Endothelial cell (in vitro differentiated cells): ENCODE measurements around the gene CD300C. TPM values are rescaled to one million over a fixed set of nuclear protein-coding genes. Genes with fewer than 3 reads are reported as not detected.

Experiments
- DNase-seq: peaks from one replicate; pipeline ENCODE4 v3.0.0; 2021; ENCODE audit warnings: low spot score
- H3K27ac Mint-ChIP-seq: one replicate; pipeline ENCODE4 v1.8.0; 2021; ENCODE audit warnings: mixed read lengths, inconsistent platforms; ENCODE audit not compliant: unreplicated experiment
- H3K27me3 Mint-ChIP-seq: one replicate; pipeline ENCODE4 v1.8.0; 2021; ENCODE audit warnings: mild to moderate bottlenecking, moderate library complexity, mixed read lengths, inconsistent platforms; ENCODE audit not compliant: unreplicated experiment
- H3K36me3 Mint-ChIP-seq: one replicate; pipeline ENCODE4 v1.8.0; 2021; ENCODE audit warnings: mild to moderate bottlenecking, low read depth, mixed read lengths, inconsistent platforms; ENCODE audit not compliant: unreplicated experiment
- H3K4me1 Mint-ChIP-seq: one replicate; pipeline ENCODE4 v1.8.0; 2021; ENCODE audit warnings: mild to moderate bottlenecking, mixed read lengths, inconsistent platforms; ENCODE audit not compliant: unreplicated experiment
- H3K4me3 Mint-ChIP-seq: one replicate; pipeline ENCODE4 v1.8.0; 2021; ENCODE audit warnings: mild to moderate bottlenecking, mixed read lengths, inconsistent platforms; ENCODE audit not compliant: unreplicated experiment
- H3K9me3 Mint-ChIP-seq: one replicate; pipeline ENCODE4 v1.8.0; 2021; ENCODE audit warnings: mixed read lengths, inconsistent platforms; ENCODE audit not compliant: unreplicated experiment
- total RNA-seq: library from RNA; stranded (reverse); fragmentation: NEBNext Ultra II Directional; extraction: Animal tissue kit (Norgen Biotek cat#: 25700); gene quantifications from one replicate; pipeline ENCODE4 v1.2.1, GENCODE V29; 2021; ENCODE audit not compliant: unreplicated experiment
- TF ChIP-seq, protein P1 (sequence below): fragments of 200-600 bp; sonication (generic); IDR thresholded peaks from one replicate; pipeline ENCODE4 v1.5.0; 2021; ENCODE audit warnings: antibody characterized with exemption; ENCODE audit not compliant: unreplicated experiment

The CD300C gene
- total RNA-seq, 1 donor from 2014 or later = not detected

DNA sequence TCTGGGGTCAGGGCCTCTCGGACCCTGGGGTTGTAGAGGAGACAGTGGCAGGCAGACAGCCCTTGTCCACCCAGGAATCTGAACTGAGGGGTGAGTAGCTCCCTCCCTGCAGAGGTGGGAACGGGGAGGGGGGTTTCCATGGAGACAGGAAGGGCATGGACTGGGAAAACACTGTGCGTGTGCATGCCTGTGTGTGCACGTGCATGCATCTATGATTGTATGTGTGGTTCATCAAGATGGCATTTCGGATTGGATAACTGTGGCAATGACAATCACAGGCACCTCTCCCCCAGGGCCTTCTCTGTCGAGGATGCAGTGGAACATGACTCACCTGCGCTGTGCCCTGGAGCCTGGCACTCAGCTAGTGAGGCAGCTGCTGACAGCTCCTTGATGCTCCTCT is 6.1 kb upstream of the CD300C start:
- Mint-ChIP-seq H3K4me1 (peaks cover 5% of the 10 kb centered on the region), H3K9me3 (no peaks in the 10 kb centered on the region), H3K27ac (no peak overlapping the region), H3K27me3 (peaks cover 5% of the 10 kb centered on the region), H3K4me3 (no peak overlapping the region), H3K36me3 (peaks cover 4% of the 10 kb centered on the region)
- TF ChIP-seq, protein P1, sequence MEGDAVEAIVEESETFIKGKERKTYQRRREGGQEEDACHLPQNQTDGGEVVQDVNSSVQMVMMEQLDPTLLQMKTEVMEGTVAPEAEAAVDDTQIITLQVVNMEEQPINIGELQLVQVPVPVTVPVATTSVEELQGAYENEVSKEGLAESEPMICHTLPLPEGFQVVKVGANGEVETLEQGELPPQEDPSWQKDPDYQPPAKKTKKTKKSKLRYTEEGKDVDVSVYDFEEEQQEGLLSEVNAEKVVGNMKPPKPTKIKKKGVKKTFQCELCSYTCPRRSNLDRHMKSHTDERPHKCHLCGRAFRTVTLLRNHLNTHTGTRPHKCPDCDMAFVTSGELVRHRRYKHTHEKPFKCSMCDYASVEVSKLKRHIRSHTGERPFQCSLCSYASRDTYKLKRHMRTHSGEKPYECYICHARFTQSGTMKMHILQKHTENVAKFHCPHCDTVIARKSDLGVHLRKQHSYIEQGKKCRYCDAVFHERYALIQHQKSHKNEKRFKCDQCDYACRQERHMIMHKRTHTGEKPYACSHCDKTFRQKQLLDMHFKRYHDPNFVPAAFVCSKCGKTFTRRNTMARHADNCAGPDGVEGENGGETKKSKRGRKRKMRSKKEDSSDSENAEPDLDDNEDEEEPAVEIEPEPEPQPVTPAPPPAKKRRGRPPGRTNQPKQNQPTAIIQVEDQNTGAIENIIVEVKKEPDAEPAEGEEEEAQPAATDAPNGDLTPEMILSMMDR = no peak
- no peak for DNase-seq

DNA sequence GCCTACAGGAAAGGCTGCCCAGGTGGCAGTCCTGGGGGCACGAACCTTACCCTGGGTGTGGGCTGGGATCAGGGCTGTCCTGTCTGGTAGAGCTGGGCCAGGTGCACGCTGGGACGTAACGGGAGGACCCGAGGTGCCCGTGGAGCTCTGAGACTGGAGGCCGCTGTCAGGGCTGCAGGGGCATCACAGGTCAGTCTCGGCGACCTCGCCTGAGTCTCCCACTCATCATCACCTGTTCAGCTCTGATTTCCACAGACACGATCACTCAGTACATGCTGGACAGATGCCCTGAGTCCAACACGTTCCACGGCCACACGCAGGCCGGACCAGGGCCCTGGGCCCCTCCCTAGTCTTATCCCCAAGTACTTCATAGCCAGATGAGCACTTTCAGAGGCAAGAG is 4.7 kb upstream of the CD300C start:
- H3K27ac Mint-ChIP-seq = no peak overlapping the region
- H3K27me3 Mint-ChIP-seq = peaks cover 9% of the 10 kb centered on the region

DNA sequence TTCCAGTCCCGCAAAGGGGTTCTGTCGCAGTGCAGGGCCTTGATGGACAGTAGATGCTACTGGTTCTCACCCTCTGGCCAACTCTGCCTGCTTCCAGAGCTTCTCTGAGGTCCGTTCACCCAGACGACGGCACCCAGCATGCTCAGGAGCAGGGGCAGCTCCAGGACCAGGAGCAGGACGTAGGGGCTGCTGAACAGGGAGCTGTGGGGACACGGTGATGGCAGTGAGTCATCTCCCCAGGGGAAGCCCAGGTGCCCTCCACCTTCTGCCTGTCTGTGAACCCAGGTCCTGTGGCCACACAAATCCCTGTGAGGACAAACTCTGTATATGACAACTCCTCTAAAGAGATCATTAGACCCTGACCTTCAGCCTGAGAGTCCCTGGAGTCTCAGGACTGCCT is 3.4 kb upstream of the CD300C start:
- Mint-ChIP-seq H3K9me3 (no peaks in the 10 kb centered on the region), H3K4me3 (no peak overlapping the region), H3K36me3 (peaks cover 4% of the 10 kb centered on the region), H3K27me3 (peaks cover 14% of the 10 kb centered on the region), H3K27ac (no peak overlapping the region), H3K4me1 (peaks cover 5% of the 10 kb centered on the region)
- DNase-seq = no peak
- TF ChIP-seq, protein P1 = no peak

More for the DNA sequence above, 4.7 kb upstream of the CD300C start:
- DNase-seq = no peak
- Mint-ChIP-seq H3K4me1 (peaks cover 5% of the 10 kb centered on the region), H3K36me3 (peaks cover 4% of the 10 kb centered on the region), H3K4me3 (no peak overlapping the region), H3K9me3 (no peaks in the 10 kb centered on the region)
- TF ChIP-seq, protein P1 = no peak

DNA sequence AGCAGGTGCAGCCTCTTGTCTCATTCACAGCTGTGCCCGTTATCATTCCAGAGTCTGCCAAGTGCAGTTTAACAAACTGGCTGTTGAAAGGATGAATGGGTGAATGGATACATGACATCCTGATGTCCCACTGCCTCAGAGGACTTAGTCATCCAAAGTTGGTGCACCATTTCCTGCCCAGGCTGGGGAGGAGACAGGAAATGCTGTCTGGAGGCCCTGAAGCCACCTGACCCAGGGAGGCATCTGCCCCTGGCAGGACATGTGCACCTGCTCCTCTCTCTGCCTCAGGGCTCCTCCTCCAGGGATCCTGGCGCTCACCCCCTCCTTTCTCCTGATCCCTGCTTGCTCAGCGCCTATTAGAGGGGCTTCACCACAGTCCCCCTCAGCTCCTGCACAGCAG is 1.8 kb upstream of the CD300C start:
- TF ChIP-seq, protein P1 = no peak
- peaks cover 5% of the 10 kb centered on the region for H3K4me1 Mint-ChIP-seq

DNA sequence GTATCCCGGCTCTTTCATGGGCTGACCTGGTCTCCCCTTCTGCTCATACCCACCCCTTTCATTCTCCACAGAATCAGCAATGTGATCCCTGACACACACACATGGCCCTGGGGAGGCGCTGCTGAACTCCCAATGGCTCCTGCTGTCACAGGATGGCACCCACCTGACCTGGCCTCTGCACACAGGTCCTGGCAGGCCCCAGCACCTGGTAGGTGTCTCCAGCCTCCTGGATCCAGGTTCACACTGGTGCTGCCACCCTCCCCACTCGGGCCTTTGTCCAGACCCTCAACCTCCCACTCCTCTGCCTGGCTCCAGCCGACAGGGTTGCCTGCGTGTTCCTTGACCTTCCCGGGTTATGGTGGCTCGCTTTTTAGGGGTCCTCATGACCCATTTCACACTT is 1.3 kb upstream of the CD300C start:
- Mint-ChIP-seq H3K4me3 (no peak overlapping the region), H3K36me3 (peaks cover 4% of the 10 kb centered on the region), H3K27me3 (peaks cover 16% of the 10 kb centered on the region), H3K27ac (no peak overlapping the region), H3K9me3 (no peaks in the 10 kb centered on the region), H3K4me1 (peaks cover 5% of the 10 kb centered on the region)
- no peak for DNase-seq
- TF ChIP-seq, protein P1 = no peak

More for the DNA sequence above, 1.8 kb upstream of the CD300C start:
- Mint-ChIP-seq H3K36me3 (peaks cover 4% of the 10 kb centered on the region), H3K27me3 (peaks cover 16% of the 10 kb centered on the region), H3K27ac (no peak overlapping the region), H3K9me3 (no peaks in the 10 kb centered on the region), H3K4me3 (no peak overlapping the region)
- peak; percentile 25 for DNase-seq
